HG02798 (cell line): Measurements from ENCODE around the gene MAGEA8.
"Not testable (repeated sequence)": the region's sequence is repeated elsewhere in the genome, so short reads cannot be mapped to it uniquely, and the experiment has no call there.

Experiments
- ATAC-seq: cut with Tn5 transposase; IDR thresholded peaks from one replicate; pipeline ENCODE4 v1.9.1; 2021; ENCODE audit warnings: mild to moderate bottlenecking; ENCODE audit not compliant: unreplicated experiment, poor library complexity

Gene MAGEA8

GRCh38 chrX:149898554-149898953 lies 17.6 kb downstream of the MAGEA8 start:
- peak; percentile 74 for ATAC-seq

DNA sequence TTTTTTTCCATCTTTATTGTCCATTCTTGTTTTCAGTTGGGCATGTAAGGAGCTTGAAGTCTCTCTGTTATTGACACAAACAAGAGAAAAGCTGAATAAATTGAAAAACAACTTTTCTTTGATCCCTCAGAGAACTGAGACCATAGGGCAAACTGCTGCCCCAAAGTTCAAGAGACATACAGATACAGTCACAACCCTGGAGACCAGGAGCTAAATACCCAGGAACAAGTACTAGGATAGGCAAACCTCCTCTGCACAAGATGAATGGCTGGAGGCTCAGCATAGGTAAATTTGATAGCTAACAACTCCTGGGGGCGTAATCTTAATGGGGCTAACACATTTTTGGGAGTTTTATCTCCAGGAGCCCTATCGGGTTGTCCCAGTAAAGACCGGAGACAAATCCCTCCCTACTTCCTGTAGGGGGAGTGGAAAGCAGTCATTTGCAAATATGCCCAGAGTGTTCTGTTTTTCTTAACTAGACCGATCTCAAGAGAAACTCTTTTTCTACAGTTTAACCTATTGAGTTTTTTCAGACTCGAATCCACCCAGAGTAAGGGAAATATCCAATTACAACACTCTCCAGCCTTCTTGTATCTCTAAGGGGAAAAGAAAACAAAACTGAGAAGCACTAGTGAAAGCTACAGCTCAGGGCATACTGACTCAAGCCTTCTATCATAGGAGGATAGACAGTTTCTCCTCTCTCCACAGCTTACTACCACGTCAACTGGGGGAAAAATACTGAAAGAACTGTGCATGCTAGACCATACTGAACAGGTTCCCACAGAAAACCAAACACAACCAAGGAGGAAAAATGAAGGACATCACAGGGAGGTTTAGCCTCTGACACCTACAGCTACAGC lies 23.1 kb downstream of the MAGEA8 start:
- peak; percentile 90 for ATAC-seq

DNA sequence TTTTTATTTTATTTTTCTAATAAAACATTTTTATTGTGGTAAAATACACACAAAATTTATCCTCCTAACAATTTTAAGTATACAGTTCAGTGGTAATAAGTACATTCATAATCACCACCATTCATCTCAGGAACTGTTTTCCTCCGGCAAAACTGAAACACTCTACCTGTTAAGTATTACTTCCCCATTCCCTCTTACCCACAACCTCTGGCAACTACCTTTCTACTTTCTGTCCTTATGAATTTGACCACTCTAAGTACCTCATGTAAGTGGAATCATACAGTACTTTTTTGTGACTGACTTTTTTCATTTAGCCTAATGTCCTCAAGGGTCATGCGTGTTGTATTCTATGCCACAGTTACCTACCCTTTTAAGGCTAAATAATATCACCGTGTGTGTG lies 27.3 kb downstream of the MAGEA8 start:
- peak; percentile 62 for ATAC-seq

DNA sequence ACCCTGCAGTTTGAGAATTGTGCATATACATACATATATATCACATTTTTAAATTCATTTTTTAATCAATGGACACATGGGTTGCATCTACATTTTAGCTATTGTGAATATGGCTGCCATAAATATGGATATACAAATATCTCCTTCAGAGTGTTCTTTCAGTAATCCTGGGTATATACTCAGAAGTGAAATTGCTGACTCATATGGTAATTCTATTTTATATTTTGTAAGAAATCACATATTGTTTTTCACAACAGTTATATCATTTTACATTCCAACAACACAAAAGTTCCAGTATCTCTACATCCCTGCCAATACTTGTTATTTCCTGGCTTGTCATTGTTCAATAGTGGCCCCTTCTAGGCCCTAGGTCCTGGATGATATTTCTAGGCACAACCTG lies 27.7 kb downstream of the MAGEA8 start:
- ATAC-seq, result no peak

DNA sequence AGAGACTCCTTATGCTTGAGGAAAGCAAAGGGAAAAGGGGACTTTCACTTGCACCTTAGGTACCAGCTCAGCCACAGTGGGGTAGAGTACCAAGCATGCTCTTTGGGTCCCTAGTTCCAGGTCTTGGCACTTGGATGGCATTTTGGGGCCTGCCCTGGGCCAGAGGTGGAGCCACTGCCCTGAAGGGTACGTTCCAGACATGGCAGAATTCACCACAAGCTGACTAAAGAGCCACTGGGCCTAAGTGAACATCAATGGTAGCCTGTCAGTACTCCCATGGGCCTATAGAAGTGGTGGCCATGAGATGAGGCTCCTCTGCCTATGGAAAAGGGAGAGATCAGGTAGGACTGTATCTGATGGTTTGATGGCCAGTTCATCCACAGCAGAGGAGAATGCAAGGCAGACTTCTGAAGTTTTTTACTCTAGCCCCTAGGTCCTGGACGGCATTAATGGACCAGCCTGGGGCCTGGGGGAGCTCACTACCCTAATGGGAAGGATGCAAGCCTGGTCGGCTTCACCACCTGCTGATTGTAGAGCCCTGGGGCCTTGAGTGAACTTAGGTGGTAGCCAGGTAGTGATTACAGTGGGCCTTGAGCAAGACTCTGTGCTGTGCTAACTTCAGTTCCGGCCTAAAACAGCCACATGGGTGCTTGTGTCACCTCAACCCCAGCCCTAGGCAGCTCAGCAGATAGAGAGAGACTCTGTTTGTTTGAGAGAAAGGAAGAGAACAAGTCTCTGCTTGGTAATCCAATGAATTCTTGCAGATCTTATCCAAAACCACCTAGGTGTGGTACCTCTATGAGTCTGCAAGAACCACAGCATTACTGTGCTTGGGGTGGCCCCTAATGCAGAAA lies 28.6 kb downstream of the MAGEA8 start:
- no peak for ATAC-seq

- ATAC-seq, result no peak
Observed at GRCh38 chrX:149910178-149910695, 29.3 kb downstream of the MAGEA8 start.

- ATAC-seq, result peak; percentile 94
Observed at GRCh38 chrX:149916745-149917392, 35.9 kb downstream of the MAGEA8 start.

DNA sequence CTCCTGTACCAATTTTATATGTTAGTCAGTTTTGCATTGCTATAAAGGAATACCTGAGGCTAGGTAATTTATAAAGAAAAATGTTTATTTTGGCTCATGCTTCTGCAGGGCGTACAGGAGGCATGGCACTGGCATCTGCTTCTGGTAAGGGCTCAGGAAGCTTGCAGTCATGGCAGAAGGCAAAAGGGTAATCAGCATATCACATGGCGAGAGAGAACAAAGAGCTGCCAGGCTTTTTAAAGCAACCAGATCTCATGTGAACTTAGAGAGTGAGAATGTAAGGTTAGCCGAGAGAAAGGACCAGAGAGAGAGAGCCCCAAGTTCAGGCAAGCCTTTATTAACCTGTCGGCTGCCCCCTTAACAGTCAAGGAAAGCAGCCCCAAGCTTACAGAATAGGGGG lies 42.9 kb downstream of the MAGEA8 start:
- not testable (repeated sequence) for ATAC-seq

DNA sequence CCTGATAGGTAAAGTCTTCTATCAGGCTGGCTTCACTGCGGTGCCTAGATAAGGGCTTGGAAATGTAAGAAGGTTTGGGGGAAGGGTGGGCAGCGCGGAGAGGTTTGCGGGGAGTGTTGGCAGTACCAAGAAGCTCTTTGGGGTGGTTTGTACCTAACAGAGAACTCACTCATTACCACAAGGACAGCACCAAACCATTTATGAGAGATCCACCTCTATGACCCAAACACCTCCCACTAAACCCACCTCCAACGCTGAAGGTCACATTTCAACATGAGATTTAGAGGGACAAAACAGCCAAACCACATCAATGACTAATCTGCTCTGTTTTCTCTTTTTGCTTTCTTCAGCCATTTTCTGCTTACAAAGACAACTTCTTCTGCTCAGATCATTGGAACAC lies 43.5 kb downstream of the MAGEA8 start:
- ATAC-seq, result not testable (repeated sequence)

- ATAC-seq, result not testable (repeated sequence)
Observed at GRCh38 chrX:149927245-149927963, 46.4 kb downstream of the MAGEA8 start.

DNA sequence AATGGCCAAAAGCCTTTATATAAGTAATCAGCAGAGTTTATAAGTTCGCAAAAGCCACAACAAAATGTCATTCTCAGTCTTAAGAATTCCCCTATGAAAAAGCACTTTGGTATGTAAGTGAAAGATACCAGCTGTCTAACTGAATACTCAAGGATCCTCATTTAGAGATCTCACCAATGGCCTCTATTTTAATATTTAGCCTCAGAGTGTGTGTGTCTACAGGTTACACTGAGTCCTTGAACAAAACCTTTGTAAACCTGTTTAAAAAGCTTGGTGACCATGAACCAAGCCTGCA lies 46.9 kb downstream of the MAGEA8 start:
- ATAC-seq, result not testable (repeated sequence)

DNA sequence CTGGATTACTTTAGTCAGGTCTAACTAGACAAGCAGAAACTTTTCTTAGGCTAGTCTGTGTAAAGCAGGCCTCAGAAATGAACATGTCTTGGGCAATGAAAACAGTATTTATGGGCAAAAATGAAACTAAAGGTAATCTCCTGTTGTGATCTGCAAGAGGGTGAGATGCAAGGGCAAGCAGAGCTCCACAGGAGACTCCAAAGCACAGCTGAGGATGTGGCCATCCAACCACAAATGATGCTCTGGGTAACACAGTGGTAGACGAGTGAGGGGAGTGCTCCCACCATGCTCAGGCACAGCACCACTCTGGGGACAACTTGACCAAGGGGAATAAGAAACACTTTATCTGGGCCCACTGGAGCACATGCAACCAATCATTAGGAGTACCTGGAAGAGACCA lies 47.7 kb downstream of the MAGEA8 start:
- not testable (repeated sequence) for ATAC-seq

GRCh38 chrX:149929400-149929799 lies 48.4 kb downstream of the MAGEA8 start, which contains the start of gene HSFX4:
Gene HSFX4, plus strand, starts transcription at chrX:149929573. Its CDS starts 72 bp downstream, at chrX:149929645.
- ATAC-seq, result not testable (repeated sequence)

DNA sequence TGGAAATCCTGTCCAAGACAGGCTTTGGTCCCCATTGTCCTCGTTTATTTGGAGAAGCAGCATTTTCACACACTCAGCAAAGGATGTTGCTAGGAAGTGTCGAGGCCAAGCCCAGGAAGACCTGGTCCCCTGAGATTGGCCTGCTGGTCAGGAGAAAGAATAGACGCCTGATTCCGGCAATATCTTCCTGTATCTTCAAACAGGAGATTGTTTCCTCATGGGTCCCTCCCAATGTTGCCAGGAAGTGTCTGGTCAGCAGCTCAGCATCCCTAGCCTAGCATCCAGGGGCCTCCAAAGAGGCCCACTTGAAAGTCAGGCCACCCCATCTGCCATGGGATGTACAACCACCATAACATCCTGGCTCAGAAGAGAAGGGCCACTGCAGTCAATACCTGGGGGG lies 50.4 kb downstream of the MAGEA8 start:
- not testable (repeated sequence) for ATAC-seq

DNA sequence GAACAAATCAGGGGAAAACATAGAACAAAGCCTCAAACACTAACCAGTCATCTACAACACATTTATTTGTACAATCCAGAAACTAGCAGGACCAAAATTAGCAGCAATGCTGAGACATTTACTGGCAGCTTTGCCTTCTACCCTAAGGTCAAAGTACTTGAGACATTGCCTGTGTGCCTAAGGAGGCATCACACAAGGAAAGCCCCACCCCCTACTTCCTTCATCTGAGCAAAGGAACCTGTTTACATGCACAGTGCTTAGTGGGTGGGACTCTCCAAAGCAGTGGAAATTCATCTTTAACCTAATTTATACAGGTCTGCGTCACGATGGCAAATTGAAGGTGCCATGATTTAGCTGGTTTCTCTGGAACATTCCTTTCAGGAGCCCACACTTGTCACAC lies 51.2 kb downstream of the MAGEA8 start:
- not testable (repeated sequence) for ATAC-seq

DNA sequence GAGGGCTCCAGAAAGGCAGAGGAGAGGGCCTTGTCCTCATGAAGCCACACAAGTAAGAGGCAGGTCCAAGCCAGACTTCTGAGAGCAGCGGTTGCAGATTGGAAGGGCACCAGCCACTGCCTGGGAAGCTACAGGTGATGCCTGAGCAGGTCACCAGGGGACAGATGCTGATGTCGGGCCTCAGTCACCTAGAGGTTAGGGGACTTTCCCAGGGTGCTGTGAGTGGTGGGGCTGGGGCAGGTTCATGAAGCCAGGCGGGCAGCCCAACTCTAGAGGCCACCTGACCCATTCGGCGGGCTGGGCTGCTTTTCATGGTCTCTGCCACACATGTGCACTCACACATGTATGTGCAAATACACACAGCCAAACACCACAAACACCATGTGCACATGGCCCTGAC lies 52.0 kb downstream of the MAGEA8 start:
- ATAC-seq, result not testable (repeated sequence)

- not testable (repeated sequence) for ATAC-seq
Observed at GRCh38 chrX:149933547-149933946, 52.6 kb downstream of the MAGEA8 start.
